GM03348 (cell line): Measurements from ENCODE around the gene GTF2A1.
"Not testable (repeated sequence)": the region's sequence is repeated elsewhere in the genome, so short reads cannot be mapped to it uniquely, and the experiment has no call there.

Experiments used
- DNase-seq: peaks from one replicate; pipeline ENCODE4 v3.0.0; 2012; ENCODE audit warnings: low spot score

The GTF2A1 gene

DNA sequence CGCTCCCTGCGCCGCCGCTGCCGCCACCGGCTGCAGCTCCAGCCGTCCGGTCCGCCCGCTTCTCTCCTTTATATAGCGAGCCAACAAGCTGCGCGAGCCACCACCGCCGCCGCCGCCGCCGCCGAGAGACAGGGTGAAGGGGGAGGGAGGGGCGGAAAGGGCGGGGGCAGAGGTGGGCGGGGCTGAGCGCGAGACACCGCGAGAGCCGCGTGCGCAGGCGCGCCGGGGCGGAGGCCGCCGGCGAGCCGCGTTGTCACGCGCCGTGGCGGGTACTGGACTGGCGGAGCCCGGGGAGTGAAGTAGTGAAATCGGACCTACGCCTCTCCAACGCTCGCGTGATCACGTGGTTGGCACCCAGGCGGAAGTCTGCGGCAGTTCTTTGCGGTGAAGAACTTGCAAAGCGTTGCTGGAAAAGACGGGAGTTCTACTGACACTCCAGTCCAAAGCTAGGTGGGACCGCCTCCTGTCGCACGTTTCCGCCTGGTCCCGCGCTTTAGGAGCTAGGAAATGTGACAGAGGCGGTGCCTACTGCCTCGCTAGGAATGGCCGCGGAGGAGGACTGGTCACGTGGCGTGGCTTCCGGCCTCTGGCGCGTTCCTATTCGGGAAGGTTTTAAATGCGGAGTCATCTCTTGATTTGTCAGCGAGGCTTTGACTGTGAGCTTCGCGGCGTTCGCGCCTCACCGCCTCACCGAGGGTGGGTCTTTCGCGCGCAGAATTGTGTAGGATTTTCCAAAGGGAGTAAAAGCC is at the start of gene GTF2A1:
Gene GTF2A1 (minus strand): TSS at position 130 of the 749 bp plus-strand sequence. CDS start 441 bp downstream, outside the sequence.
- DNase-seq = peak; percentile 98

DNA sequence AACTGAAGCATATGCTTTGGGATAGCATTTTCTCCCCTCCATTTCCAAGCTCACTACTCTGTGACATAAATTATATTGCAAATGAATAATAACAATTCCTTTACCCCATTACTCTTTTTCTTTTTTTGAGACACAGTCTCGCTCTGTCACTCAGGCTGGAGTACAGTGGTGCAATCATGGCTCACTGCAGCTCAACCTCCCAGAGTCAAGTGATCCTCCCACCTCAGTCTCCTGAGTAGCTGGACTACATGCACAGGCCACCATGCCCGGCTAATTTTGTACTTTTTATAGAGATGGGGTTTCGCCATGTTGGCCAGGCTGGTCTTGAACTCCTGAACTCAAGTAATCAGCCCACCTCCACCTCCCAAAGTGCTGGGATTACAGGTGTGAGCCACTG is 49.2 kb upstream of the GTF2A1 start:
- DNase-seq = no peak

DNA sequence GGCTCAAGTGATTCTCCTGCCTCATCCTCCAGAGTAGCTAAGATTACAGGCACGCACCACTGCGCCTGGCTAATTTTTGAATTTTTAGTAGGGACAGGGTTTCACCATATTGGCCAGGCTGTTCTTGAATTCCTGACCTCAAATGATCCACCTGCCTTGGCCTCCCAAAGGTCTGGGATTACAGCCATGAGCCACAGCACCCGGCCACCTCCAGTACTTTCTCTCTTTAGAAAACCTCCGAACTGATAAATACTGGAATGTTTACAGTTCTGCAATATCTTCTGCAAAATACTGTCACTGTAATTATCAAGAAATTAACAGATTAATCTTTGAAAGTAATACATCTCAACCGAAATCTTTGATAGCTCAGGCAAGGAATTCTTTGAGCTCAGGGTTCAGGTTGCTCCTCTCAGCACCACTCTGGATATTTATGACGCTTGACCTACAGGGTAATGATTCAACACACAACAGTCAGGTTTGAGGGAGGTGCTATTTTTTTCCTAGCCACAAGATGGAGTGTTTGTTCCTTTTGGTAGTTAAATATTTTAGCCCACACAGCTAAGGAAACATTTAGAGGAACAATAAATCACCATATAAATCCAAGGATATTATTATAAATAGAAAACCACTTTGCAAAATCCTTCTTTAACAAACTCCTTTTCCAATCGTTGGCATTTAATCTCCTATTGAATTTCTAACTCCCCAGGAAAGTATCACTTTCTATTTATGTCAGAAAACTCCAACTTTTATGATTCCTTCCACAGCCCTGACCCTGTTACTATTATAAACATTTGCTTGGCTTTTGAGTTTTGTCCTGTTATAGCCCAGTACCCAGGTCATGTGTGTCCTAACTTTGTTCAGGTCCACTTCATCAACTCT is 48.6 kb upstream of the GTF2A1 start:
- peak; percentile 85 for DNase-seq

DNA sequence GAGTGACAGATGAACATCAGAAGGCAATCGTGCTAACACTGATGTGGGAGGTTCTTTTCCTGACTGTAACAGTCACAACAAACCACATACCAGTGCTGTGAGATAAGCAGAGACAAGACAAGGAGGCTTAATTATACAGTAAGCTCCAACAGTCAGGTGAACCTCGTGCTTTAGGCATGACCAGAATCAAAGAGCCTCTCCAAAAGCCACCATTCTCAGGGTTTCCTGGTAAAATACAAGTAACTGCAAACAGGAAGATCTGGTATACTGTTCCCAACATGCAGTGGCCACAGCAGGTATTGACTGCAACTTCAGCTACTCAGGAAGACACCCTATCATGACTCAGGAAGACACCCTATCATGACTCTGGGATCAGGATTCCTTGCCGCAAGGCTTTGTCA is 47.3 kb upstream of the GTF2A1 start:
- no peak for DNase-seq

DNA sequence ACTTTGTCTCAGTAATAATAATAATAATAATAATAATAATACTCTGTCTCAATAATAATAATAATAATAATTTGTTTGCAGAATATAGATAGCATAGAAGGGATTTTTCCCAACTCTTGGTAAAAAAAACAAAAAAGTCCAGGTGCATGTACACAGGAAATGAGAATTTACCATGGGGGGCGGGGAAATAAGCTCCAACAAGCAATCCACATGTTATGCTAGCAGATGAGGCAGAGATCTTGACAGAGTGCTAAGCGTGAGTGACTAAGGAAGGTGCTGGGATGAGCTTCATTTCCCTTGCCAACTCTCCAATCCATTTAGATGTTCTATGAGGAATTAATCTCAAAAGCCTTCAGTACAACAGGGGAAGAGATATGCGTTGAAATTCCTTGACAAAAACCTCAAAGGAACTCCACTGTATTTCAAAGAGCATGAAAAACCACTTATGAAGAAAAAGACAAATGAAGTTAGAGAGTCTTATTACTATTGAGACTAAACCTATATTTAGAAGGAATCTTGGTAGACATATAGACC is 44.9 kb upstream of the GTF2A1 start:
- DNase-seq = no peak

DNA sequence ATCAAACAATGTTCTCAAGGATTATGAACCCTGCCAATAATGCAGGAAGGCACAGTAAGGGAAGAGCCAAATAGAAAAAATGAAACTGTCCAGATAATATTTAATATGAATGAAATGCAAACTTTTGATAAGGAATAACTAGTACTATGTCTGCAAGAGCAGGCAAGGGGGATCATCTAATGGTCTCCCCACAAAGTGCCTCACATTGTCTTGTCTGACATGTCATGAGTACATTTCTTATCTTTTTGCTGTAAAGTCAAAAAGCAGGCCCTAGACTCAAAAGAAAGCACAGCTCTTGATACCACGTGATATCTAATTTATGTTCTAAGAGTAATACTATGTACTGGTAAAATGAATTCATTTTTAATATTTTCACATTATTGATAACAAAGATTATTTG is 43.9 kb upstream of the GTF2A1 start:
- DNase-seq = no peak

DNA sequence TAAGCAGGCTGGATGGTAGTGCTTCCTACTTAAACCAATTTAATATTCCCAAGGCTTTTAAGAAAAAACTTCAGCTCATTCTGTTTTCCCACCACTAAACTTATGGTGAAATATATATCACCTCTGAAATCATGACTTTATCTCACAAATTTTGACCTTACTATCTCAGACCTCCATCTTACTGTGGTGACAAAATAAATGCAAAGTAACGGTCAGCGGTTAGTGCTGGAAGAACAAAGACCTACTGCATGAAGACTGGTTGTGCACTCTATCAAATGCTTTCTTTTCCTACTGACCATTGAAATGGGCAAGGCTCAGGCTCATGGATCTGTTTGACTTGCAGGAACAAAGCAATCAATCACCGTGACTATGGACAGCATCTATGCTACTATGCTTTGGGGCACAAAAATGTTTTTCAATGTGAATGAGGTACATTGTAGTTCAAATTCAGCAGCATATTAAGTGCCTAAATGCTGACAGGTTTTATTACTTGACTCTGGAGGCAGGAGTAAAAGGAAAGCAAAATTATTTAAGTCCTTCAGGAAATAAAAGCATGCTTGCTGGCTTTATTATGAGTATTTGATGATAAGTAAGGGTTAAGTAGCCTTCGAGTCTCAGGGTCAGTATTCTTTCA is 43.1 kb upstream of the GTF2A1 start:
- DNase-seq = no peak

DNA sequence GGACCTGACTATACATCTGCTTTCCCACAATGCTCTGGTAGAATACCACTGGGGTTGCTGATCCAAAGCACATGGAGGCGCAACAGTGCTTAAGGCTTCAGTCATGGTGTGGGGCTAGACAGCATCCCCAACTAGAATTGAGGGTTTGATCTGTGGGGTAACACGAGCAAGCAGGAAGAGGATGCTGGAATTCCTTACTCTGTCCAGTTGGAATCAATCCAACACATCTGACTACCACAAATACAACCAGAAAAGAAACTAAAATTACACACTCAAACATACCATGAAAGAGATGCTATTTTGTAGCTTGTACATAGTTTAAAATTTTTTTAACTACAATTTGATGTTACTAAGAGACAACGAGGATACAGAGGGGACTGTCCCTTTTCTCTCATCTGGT is 40.4 kb upstream of the GTF2A1 start:
- no peak for DNase-seq

DNA sequence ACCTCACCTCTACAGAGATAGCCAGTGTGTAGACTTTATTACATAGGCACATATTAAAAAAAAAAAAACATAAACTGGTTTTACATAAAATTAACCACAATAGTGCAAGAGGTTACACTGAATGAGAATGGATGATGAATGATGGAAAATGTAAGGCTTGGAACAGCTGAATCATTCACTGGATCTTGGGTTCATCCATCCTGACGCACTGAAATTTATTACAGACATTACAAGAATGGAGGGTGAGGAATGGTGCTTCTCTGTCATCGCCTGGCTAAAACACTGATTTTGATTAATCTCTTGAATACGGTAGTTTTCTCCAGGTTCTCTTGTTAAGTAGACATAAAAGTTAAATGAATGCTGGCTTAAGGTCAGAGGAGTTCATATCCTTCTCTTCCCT is 40.0 kb upstream of the GTF2A1 start:
- DNase-seq = no peak

DNA sequence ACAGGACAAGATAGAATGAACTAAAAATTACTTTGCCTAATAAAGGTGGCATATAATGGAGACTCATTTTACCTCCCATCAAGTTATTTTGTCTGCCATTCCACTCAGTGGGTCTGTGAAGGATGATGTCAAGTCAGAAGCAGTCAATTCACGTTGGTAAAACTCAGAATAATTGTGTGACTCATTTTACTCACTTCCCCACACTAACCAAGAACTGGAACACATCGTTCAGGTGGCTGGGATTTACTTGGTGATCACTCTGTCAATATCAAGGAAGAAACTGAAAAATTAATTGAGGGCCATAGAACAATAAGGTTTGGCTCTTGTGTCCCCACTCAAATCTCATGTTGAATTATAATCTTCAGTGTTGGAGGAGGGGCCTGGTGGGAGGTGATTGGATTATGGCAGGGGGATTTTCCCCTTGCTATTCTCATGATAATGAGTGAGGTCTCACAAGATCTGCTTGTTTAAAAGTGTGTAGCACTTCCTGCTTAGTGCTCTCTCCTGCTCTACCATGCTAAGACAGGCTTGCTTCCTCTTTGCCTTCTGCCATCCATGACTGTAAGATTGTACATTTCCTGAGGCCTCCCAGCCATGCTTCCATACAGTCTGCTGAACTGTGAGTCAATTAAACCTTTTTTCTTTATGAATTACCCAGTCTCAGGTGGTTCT is 35.7 kb upstream of the GTF2A1 start:
- DNase-seq = no peak

DNA sequence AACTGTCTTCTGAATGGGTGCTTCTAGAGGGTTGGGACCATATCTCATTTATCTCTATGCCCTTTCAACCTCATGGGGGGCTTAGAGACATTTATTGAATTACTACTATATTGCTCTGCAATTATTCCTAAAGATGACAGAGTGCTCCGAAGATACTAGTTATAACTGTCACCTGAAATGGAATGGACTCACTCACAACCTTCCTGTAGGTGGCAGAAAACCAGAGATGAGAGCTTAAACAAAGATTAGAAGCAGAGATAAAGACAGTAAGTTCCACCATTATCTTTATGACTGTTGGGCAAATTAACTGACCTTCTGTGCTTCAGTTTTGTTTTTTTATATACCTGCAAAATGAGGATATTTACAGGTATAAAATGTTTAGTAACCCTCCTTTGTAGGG is 31.5 kb upstream of the GTF2A1 start:
- no peak for DNase-seq

DNA sequence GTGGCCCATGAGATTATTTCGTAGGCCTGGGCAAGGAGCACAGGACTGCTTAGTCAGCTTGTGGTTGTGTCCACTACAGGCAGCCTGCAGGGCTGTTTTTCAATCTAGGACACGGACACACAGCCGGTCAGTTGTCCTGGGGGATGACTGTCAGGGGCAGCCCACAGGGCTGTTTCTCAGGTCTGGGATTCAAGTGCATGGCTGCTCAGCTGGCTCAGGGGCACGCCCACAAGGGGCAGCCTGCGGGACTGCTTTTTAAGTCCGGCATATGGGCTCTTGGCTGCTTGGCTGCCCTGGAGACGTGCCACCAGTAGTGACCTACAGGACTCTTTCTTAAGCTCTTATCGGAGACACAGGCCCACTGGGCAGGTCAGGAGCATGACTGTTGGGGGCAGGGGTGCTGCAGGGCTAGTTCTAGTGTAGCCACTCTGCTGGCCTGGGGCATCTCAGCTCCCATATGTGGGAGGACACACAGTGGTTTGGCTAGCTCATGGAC is 26.6 kb upstream of the GTF2A1 start:
- no peak for DNase-seq

DNA sequence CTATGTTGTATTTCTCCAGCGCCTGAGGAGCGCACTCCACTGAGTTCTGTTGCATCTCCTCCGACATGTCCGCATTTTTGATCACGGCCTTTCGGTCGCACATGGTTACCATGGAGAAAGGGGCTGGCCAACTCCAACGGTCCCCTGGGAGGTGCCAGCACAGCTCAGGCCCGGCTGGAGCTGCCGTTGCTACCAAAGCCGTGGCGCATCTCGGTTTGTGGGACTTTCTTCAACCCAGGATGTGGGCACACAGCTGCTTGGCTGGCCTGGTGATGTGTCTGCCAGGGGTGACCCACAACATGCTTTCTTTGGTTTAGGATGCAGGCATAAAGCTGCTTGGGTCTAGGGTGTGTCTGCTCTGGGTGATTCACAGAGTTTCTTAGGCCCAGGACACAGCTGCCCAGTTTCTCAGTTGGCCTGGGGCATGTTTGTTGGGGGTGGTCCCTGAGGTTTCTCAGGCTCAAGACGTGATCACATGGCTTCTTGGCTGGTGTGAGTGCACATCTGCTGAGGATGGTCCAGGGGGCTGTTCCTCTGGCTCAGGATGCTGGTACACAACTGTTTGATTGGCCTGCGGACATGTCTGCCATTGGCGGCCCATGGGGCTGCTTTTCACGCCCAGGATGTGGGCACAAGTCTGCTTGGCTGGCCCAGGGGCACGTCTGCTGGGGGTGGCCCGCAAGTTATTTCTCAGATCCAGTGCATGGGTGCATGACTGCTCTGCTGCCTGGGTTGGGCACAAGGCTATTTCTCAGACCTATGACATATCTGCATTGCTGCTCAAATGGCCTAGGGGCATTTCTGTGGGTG is 25.9 kb upstream of the GTF2A1 start:
- DNase-seq = peak; percentile 51

DNA sequence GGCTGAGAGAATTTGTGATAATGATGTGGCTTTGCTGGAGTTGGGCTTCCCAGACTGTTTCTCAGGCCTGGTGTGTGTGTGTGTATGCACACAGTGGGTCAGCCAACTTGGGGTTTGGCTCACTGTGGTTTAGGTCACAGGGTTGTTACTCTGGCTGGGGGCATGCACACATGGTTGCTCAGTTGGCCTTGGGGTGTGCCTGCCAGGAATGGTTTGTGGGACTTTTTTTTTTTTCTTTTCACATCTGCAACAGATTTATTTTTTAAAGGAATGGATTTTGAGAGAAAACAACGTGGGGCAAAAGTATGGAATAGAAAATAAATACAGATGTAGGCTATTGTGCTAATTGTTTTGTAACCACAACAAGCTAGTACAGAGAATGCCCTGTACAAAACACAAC is 25.0 kb upstream of the GTF2A1 start:
- DNase-seq = peak; percentile 22

DNA sequence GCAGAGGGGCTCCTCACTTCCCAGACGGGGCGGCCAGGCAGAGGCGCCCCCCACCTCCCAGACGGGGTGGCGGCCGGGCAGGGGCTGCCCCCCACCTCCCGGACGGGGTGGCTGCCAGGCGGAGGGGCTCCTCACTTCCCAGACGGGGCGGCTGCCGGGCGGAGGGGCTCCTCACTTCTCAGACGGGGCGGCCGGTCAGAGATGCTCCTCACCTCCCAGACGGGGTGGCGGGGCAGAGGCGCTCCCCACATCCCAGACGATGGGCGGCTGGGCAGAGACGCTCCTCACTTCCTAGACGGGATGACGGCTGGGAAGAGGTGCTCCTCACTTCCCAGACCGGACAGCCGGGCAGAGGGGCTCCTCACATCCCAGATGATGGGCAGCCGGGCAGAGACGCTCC is 23.7 kb upstream of the GTF2A1 start:
- not testable (repeated sequence) for DNase-seq

DNA sequence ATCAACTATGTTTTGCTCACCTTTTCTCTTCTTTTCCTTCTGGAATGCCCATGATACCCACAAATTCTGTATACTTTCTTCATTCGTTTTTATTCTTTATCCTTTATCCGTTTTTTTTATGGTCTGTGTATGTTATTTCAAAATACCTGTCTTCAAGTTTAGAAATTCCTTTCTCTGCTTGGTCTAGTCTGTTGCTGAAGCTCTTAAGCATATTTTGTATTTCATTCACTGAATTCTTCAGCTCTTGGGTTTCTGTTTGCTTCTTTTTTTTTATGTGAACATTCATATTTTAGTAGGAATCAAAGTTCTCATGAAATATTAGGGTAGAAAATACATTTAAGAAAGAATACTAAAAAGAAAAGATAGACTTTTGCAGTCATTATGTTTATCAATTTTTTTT is 22.7 kb upstream of the GTF2A1 start:
- no peak for DNase-seq

DNA sequence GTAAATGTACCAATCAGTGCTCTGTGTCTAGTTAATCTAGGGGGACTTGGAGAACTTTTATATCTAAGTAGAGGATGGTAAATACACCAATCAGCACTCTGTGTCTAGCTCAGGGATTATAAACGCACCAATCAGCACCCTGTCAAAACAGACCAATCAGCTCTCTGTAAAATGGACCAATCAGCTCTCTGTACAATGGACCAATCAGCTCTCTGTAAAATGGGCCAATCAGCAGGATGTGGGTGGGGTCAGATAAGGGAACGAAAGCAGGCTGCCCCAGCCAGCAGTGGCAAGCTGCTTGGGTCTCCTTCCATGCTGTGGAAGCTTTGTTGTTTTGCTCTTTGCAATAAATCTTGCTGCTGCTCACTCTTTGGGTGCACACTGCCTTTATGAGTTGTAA is 16.1 kb upstream of the GTF2A1 start:
- not testable (repeated sequence) for DNase-seq

DNA sequence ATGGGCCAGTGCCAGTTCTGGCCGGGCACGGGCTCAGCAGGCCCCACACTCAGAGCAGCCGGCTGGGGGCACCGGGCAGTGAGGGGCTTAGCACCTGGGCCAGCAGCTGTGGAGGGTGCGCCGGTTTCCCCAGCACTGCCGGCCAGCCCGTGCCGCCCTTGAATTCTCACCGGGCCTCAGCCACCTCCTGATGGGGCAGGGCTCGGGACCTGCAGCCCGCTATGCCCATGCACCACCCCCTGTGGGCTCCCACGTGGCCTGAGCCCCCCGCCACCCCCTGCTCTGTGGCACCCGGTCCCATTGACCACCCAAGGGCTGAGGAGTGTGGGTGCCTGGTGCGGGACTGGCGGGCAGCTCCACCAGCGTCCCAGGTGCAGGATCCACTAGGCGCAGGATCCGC is 15.4 kb upstream of the GTF2A1 start:
- no peak for DNase-seq

DNA sequence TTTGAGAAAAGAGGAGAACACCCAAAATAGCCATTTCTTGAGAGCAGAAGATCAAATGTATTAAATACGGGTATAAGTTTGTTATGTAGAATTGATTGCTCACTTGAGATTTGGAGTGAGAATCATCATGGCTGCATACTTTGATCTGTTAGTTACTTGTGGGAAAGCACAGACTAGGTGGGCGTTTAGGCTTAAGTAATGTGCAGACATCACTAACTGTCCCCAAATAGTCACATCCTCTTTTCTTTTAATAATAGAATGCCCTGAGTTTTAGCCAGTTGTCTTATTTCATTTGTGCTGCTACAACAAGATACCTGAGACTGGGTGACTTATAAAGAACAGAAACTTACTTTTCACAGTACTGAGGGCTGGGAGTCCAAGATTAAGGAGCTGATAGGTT is 14.3 kb upstream of the GTF2A1 start:
- DNase-seq = no peak

DNA sequence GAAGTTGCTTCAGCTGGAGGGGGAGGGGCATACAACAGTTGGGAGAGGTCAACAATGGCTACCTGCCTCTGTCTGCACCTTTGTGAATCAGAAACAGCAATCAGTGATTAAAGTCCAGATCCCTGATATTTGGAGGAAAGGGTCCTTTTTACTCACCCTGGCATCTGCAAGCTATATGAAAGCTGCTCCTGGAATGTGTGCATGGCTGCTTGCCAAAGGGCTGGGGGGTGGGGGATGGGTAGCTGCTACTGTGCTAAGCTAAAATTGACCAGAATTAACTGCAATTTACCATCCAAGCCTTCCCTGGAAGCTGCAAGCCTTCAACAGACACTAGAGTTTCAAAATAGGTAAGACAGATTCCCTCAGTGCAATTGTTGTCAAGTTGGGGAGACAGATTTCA is 13.5 kb upstream of the GTF2A1 start:
- DNase-seq = no peak

DNA sequence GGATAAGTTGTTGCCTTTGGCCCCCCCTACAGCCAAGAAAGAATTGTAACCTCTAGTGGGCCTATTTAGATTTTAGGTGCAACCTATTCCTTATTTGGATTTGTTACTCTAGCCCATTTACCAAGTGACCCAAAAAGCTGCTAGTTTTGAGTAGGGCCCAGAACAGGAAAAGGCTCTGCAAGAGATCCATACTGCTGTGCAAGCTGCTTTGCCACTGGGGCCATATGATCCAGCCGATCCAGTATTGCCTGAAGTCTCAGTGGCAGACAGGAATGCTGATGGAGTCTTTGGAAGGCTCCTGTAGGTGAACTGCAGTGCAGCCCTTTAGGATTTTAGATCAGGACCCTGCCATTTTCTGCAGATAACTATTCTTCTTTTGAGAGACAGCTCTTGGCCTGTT is 12.9 kb upstream of the GTF2A1 start:
- no peak for DNase-seq
